ENCODE measurements around the gene NANOS2. TPM values are rescaled to one million over a fixed set of nuclear protein-coding genes. Genes with fewer than 3 reads are reported as not detected.

NANOS2 gene
- total and polyA plus RNA-seq, 9 of the 15 experiments (the other 6 are each of a cell fraction or from before 2014, with no cell fraction given), result not detected

GRCh38 chr19:45887200-45887710 lies 27.3 kb downstream of the NANOS2 start (continued):
- TF ChIP-seq ZBTB33 (CRISPR knock-in tag; IDR thresholded peaks at IDR 0.05) (0 out of 2 replicates have a peak, but pooled peaks have one; percentile 41), GTF2F1 (IDR thresholded peaks at IDR 0.05; ENCODE audit: low read depth, low read length) (no peak), HSF4 (CRISPR knock-in tag; IDR thresholded peaks at IDR 0.05; ENCODE audit: borderline replicate concordance) (no peak), ATF4 (CRISPR knock-in tag; IDR thresholded peaks at IDR 0.05) (0 out of 2 replicates have a peak, but pooled peaks have one; percentile 40), DPF2 (IDR thresholded peaks at IDR 0.05) (peak; percentile 77; the same call in 1 of the 2 replicates), E2F3 (CRISPR knock-in tag; IDR thresholded peaks at IDR 0.05) (0 out of 2 replicates have a peak, but pooled peaks have one; percentile 60), NBN (IDR thresholded peaks at IDR 0.05; ENCODE audit: low read depth) (peak; percentile 60; the same call in 1 of the 2 replicates), ZNF212 (CRISPR knock-in tag; IDR thresholded peaks at IDR 0.05) (no peak), TAL1 (IDR thresholded peaks at IDR 0.05) (peak; percentile 52; the same call in 1 of the 2 replicates), ARID1B (IDR thresholded peaks at IDR 0.05) (peak; percentile 75), TAF15 (IDR thresholded peaks at IDR 0.05; ENCODE audit: low read depth, low read length) (no peak), TCF3 (CRISPR knock-in tag; IDR thresholded peaks at IDR 0.05) (peak; percentile 49), REST (IDR thresholded peaks at IDR 0.05; ENCODE audit: borderline replicate concordance) (peak; percentile 45; the same call in 1 of the 2 replicates), REST (CRISPR knock-in tag; IDR thresholded peaks at IDR 0.05; ENCODE audit: low read depth) (no peak), ELF4 (CRISPR knock-in tag; IDR thresholded peaks at IDR 0.05) (no peak), NFXL1 (CRISPR knock-in tag; IDR thresholded peaks at IDR 0.05) (no peak), KLF16 (IDR thresholded peaks at IDR 0.05) (peak; percentile 68; the same call in 1 of the 2 replicates), ETV1 (tag; conservative IDR thresholded peaks at IDR 0.05; ENCODE audit: low read depth) (no peak), CCNT2 (IDR thresholded peaks at IDR 0.05; ENCODE audit: borderline replicate concordance, extremely low read depth, insufficient read length, low read depth, low read length) (no peak), BACH1 (tag; IDR thresholded peaks at IDR 0.05) (peak; percentile 48; the same call in 1 of the 2 replicates)

All from K562 (cell line).